Endodermal cell (in vitro differentiated cells): ENCODE data around the gene SDK2. TPM values are rescaled to one million over a fixed set of nuclear protein-coding genes. Genes with fewer than 3 reads are reported as not detected.

Source experiments
- DNase-seq: peaks from one replicate; pipeline ENCODE4 v3.0.0-alpha.2; 2017
- H3K27ac ChIP-seq: 2 replicates; pipeline ENCODE4 v1.5.1; 2013; ENCODE audit warnings: mild to moderate bottlenecking, low read depth, low read length, moderate library complexity
- H3K27me3 ChIP-seq: 2 replicates; pipeline ENCODE4 v1.6.1; 2013; ENCODE audit warnings: mild to moderate bottlenecking, low read length, moderate library complexity; ENCODE audit not compliant: insufficient read depth, control insufficient read depth, poor library complexity, severe bottlenecking
- H3K36me3 ChIP-seq: 2 replicates; pipeline ENCODE4 v1.7.0; 2013; ENCODE audit warnings: mild to moderate bottlenecking, low read length, moderate library complexity; ENCODE audit not compliant: control insufficient read depth, insufficient read depth
- H3K4me1 ChIP-seq: one replicate; pipeline ENCODE4 v1.7.0; 2013; ENCODE audit warnings: low read length; ENCODE audit not compliant: control insufficient read depth, insufficient read depth
- H3K4me3 ChIP-seq: 2 replicates; pipeline ENCODE4 v1.5.1; 2013; ENCODE audit warnings: mild to moderate bottlenecking, low read length, moderate library complexity
- H3K9ac ChIP-seq: 2 replicates; pipeline ENCODE4 v1.6.1; 2013; ENCODE audit warnings: mild to moderate bottlenecking, low read length, moderate library complexity; ENCODE audit not compliant: poor library complexity, severe bottlenecking; ENCODE audit errors: extremely low read depth
- H3K9me3 ChIP-seq: 2 replicates; pipeline ENCODE4 v1.6.1; 2013; ENCODE audit warnings: mild to moderate bottlenecking, low read length, moderate library complexity; ENCODE audit not compliant: control insufficient read depth
- H3K27ac Mint-ChIP-seq: 2 replicates; pipeline ENCODE4 v1.8.0; 2020; ENCODE audit warnings: mixed read lengths
- H3K27me3 Mint-ChIP-seq: 2 replicates; pipeline ENCODE4 v1.8.0; 2021; ENCODE audit warnings: mild to moderate bottlenecking, mixed read lengths; ENCODE audit not compliant: insufficient read depth
- H3K36me3 Mint-ChIP-seq: 2 replicates; pipeline ENCODE4 v1.8.0; 2020; ENCODE audit warnings: low read depth, mixed read lengths
- H3K4me1 Mint-ChIP-seq: 2 replicates; pipeline ENCODE4 v1.8.0; 2020; ENCODE audit warnings: mixed read lengths
- H3K4me3 Mint-ChIP-seq: 2 replicates; pipeline ENCODE4 v1.8.0; 2020; ENCODE audit warnings: mild to moderate bottlenecking, moderate library complexity, mixed read lengths
- H3K9me3 Mint-ChIP-seq: 2 replicates; pipeline ENCODE4 v1.8.0; 2020; ENCODE audit warnings: mild to moderate bottlenecking, mixed read lengths
- WGBS, 2 experiments: methylation state at CpG; one replicate each; pipeline versions ENCODE4 v1.1.5 to v1.1.7; 2013; ENCODE audit warnings: missing lambda C conversion rate in 2 of 2, mixed read lengths in 1 of 2; ENCODE audit not compliant: insufficient coverage in 1 of 2, insufficient read length in 1 of 2; 5-methylcytosine and 5-hydroxymethylcytosine counted together
- total RNA-seq, 2 donors: library from RNA; stranded (reverse); fragmentation: NEBNext Ultra II Directional in 1 of 2; extraction: Animal tissue kit (Norgen Biotek cat#: 25700) in 1 of 2; gene quantifications; 2 replicates in 1 of 2; 3 replicates in 1 of 2; pipeline ENCODE4 v1.2.1, GENCODE V29; 2021
- TF ChIP-seq, protein P1 (sequence below): fragments of 200-600 bp; sonication (generic); conservative IDR thresholded peaks from 2 replicates; pipeline ENCODE4 v1.5.0; 2021; ENCODE audit warnings: antibody characterized with exemption, mild to moderate bottlenecking

SDK2 gene
- total RNA-seq, 2 donors from 2014 or later: 5.9 to 7.0 TPM

DNA sequence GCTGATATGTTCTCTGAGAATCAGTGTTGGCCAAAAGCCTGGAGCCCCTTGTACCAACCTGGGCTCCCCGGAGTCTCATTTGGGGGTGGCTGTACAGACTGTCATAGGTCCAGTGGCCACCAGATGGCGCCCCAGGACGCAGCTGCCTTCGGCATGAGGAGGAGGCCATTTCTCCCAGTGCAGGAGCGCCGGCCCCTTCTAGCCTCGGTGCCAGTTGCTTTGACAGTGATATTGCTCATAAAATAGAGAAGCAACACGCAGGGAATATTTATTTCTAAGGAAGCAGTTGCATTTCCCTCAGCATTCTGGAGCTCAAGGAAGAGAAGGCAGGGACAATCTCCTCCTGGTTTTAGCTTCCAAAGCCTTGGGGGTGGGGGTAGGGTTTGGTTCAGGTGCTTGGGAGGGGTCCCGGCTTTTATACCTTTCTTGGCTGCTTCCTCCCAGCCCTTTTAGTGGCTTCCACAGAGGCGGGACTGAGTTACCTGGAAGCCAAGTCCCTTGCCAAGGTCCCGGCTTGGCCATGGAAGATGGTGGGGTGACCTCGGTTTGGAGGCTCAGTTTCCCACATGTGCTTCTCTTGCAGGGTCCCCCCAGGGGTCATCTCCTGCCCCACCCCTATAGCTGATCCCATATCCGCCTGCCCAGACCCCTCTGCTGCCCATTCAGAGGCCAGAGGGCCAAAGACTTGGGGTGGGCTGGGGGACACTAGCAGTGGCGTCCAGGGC lies 214.6 kb downstream of the SDK2 start:
- no peaks in the 10 kb centered on the region for H3K27me3 ChIP-seq
- Mint-ChIP-seq H3K36me3 (no peaks in the 10 kb centered on the region), H3K27me3 (no peaks in the 10 kb centered on the region), H3K4me3 (no peak overlapping the region), H3K27ac (no peak overlapping the region), H3K4me1 (peaks cover 11% of the 10 kb centered on the region), H3K9me3 (no peaks in the 10 kb centered on the region)
- 23 to 46% methylated on average over 10 to 14 of the region's 14 CpGs for WGBS, 2 experiments
- DNase-seq: peak; percentile 98
- H3K4me3 ChIP-seq: no peak overlapping the region
- H3K36me3 ChIP-seq: no peaks in the 10 kb centered on the region
- TF ChIP-seq, protein P1, sequence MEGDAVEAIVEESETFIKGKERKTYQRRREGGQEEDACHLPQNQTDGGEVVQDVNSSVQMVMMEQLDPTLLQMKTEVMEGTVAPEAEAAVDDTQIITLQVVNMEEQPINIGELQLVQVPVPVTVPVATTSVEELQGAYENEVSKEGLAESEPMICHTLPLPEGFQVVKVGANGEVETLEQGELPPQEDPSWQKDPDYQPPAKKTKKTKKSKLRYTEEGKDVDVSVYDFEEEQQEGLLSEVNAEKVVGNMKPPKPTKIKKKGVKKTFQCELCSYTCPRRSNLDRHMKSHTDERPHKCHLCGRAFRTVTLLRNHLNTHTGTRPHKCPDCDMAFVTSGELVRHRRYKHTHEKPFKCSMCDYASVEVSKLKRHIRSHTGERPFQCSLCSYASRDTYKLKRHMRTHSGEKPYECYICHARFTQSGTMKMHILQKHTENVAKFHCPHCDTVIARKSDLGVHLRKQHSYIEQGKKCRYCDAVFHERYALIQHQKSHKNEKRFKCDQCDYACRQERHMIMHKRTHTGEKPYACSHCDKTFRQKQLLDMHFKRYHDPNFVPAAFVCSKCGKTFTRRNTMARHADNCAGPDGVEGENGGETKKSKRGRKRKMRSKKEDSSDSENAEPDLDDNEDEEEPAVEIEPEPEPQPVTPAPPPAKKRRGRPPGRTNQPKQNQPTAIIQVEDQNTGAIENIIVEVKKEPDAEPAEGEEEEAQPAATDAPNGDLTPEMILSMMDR: peak; percentile 98
- no peak overlapping the region for H3K9ac ChIP-seq
- no peaks in the 10 kb centered on the region for H3K4me1 ChIP-seq
- H3K9me3 ChIP-seq: no peaks in the 10 kb centered on the region
- H3K27ac ChIP-seq: no peak overlapping the region

DNA sequence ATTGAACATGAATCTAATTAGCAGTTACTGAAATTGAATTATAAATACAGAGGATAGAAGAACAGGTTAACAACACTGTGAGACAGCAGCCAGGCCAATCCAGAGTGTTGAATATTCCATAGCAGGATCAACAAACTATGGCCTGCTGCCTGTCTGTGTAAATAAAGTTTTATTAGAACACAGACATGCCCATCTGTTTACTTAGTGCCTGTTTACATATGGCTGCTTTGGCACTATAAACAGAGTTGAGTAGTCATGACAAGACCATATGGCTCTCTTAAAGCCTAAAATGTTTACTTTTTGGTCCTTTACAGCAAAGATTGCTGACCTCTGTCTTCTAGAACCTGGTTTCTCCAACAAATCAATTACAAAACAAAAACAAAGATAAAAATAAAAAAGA lies 217.0 kb downstream of the SDK2 start:
- H3K27ac Mint-ChIP-seq: no peak overlapping the region
- H3K27me3 ChIP-seq: no peaks in the 10 kb centered on the region
- DNase-seq: no peak
- no peak overlapping the region for H3K4me3 ChIP-seq
- H3K27ac ChIP-seq: no peak overlapping the region
- no peaks in the 10 kb centered on the region for H3K36me3 Mint-ChIP-seq
- no peaks in the 10 kb centered on the region for H3K9me3 Mint-ChIP-seq
- no peaks in the 10 kb centered on the region for H3K36me3 ChIP-seq
- peaks cover 9% of the 10 kb centered on the region for H3K4me1 Mint-ChIP-seq
- TF ChIP-seq, protein P1: no peak
- no peak overlapping the region for H3K9ac ChIP-seq
- H3K27me3 Mint-ChIP-seq: no peaks in the 10 kb centered on the region
- no peaks in the 10 kb centered on the region for H3K9me3 ChIP-seq
- no peak overlapping the region for H3K4me3 Mint-ChIP-seq
- no peaks in the 10 kb centered on the region for H3K4me1 ChIP-seq

DNA sequence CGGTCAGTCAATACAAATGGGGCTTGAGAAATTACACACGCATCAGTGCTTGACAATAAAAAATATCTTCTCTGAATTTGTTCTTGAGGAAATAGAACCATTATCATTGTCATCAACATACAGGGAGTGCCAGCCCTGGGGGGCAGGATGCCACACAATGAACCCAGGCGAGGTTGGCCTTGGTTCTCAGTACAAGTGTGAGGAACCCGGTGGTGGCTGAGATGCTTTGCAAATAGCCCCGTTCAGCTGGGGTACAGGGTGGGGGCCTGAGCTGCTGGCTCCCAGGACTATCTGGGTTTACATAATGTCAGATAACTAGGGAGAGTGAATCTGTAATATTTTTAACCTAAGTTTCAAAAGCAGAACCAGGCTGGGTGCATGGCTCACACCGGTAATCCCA lies 219.7 kb downstream of the SDK2 start:
- Histone ChIP-seq H3K9me3 (no peaks in the 10 kb centered on the region), H3K4me3 (no peak overlapping the region), H3K27me3 (no peaks in the 10 kb centered on the region), H3K4me1 (no peaks in the 10 kb centered on the region), H3K27ac (no peak overlapping the region), H3K36me3 (no peaks in the 10 kb centered on the region), H3K9ac (no peak overlapping the region)
- no peak for DNase-seq
- Mint-ChIP-seq H3K9me3 (no peaks in the 10 kb centered on the region), H3K4me3 (no peak overlapping the region), H3K36me3 (peaks cover 1% of the 10 kb centered on the region), H3K27me3 (no peaks in the 10 kb centered on the region), H3K4me1 (peaks cover 4% of the 10 kb centered on the region), H3K27ac (no peak overlapping the region)
- WGBS, 2 experiments: 84 to 86% methylated on average over 6 of the region's 6 CpGs
- TF ChIP-seq, protein P1: no peak
